PFSK-1 (cell line): Measurements from ENCODE around the gene TSSK6.

Experiments
- FOXP2 ChIP-seq: optimal IDR thresholded peaks from 2 replicates; pipeline ENCODE3; 2011; ENCODE audit warnings: borderline replicate concordance, control low read depth, inconsistent platforms; ENCODE audit not compliant: insufficient read depth; ENCODE audit errors: extremely low read length, extremely low read depth
- POLR2AphosphoS5 ChIP-seq: IDR thresholded peaks from 2 replicates; pipeline ENCODE4 v1.6.1; 2012; ENCODE audit warnings: low read depth, mild to moderate bottlenecking, control low read depth, low read length, moderate library complexity
- REST ChIP-seq, 2 experiments: IDR thresholded peaks; 2 replicates each; pipeline versions ENCODE4 v1.6.1 to v1.8.0; 2011 to 2012; ENCODE audit warnings: low read depth in 2 of 2, low read length in 2 of 2, control low read depth in 1 of 2, inconsistent platforms in 1 of 2, mild to moderate bottlenecking in 1 of 2, moderate library complexity in 1 of 2; ENCODE audit not compliant: insufficient read depth in 1 of 2
- SIN3A ChIP-seq: IDR thresholded peaks from 2 replicates; pipeline ENCODE4 v1.6.1; 2012; ENCODE audit warnings: mild to moderate bottlenecking, low read length, moderate library complexity, borderline replicate concordance; ENCODE audit not compliant: insufficient read depth
- TAF1 ChIP-seq: IDR thresholded peaks from 2 replicates; pipeline ENCODE4 v1.6.1; 2012; ENCODE audit warnings: low read length, control low read depth, borderline replicate concordance; ENCODE audit not compliant: insufficient read depth

The TSSK6 gene

GRCh38 chr19:19545707-19546106 is 30.4 kb upstream of the TSSK6 start:
- TF ChIP-seq TAF1 (no peak), REST (IDR thresholded peaks at IDR 0.05; ENCODE audit: insufficient read depth in 1 of 2, low read depth in 2 of 2, low read length in 2 of 2) (no peak)

DNA sequence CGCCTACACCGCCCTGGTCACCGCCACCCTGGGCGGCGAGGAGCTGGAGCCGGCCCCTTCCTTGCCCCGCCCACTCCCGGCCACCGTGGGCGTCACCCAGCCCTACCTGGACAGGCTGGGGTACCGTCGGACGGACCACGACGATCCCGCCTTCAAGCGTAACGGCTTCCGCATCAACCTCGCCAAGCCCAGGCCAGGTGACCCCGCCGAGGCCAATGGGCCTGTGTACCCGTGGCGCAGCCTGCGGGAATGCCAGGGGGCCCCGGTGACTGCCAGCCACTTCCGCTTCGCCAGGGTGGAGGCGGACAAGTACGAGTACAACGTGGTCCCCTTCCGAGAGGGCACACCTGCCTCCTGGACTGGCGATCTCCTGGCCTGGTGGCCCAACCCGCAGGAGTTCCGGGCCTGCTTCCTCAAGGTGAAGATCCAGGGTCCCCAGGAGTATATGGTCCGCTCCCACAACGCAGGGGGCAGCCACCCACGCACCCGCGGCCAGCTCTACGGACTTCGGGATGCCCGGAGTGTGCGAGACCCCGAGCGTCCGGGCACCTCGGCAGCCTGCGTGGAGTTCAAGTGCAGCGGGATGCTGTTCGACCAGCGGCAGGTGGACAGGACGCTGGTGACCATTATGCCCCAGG is 29.7 kb upstream of the TSSK6 start:
- no peak for TF ChIP-seq FOXP2

DNA sequence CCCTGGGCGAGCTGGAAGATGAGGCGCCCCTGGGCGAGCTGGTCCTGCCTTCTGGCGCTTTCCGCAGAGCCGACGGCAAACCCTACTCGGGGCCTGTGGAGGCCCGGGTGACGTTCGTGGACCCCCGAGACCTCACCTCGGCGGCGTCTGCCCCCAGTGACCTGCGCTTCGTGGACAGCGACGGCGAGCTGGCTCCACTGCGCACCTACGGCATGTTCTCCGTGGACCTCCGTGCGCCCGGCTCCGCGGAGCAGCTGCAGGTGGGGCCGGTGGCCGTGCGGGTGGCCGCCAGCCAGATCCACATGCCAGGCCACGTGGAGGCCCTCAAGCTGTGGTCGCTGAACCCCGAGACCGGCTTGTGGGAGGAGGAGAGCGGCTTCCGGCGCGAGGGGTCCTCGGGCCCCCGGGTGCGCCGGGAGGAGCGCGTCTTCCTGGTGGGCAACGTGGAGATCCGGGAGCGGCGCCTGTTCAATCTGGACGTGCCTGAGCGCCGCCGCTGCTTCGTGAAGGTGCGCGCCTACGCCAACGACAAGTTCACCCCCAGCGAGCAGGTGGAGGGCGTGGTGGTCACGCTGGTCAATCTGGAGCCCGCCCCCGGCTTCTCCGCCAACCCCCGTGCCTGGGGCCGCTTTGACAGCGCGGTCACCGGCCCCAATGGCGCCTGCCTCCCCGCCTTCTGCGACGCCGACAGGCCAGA is 29.1 kb upstream of the TSSK6 start:
- TF ChIP-seq FOXP2: no peak
- no peak for TF ChIP-seq TAF1
- TF ChIP-seq POLR2AphosphoS5: no peak
- TF ChIP-seq SIN3A: no peak
- TF ChIP-seq REST (IDR thresholded peaks at IDR 0.05; ENCODE audit: insufficient read depth in 1 of 2, low read depth in 2 of 2, low read length in 2 of 2): no peak

DNA sequence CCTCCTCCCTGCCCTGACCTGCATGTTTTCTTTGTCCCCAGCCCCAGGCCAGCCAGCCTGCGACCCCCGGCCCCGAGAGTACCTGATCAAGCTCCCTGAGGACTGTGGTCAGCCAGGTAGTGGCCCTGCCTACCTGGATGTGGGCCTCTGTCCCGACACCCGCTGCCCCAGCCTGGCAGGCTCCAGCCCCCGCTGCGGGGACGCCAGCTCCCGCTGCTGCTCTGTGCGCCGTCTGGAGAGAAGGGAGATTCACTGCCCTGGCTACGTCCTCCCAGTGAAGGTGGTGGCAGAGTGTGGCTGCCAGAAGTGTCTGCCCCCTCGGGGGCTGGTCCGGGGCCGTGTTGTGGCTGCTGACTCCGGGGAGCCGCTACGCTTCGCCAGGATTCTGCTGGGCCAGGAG is 28.3 kb upstream of the TSSK6 start:
- TF ChIP-seq POLR2AphosphoS5: no peak
- TF ChIP-seq REST (IDR thresholded peaks at IDR 0.05; ENCODE audit: insufficient read depth in 1 of 2, low read depth in 2 of 2, low read length in 2 of 2): no peak
- no peak for TF ChIP-seq TAF1
- TF ChIP-seq SIN3A: no peak
- TF ChIP-seq FOXP2: no peak

- TF ChIP-seq SIN3A (no peak), POLR2AphosphoS5 (no peak), REST (IDR thresholded peaks at IDR 0.05; ENCODE audit: insufficient read depth in 1 of 2, low read depth in 2 of 2, low read length in 2 of 2) (no peak), FOXP2 (no peak), TAF1 (no peak)
Measured at GRCh38 chr19:19543101-19543500, 27.8 kb upstream of the TSSK6 start.
